ENCODE measurements around the gene MMD.

- TF ChIP-seq EZH2phosphoT487 (IDR thresholded peaks at IDR 0.05; ENCODE audit: insufficient read depth, low read depth) (no peak), EZH2 (IDR thresholded peaks at IDR 0.05; ENCODE audit: insufficient read depth, poor library complexity, severe bottlenecking) (no peak)
These were observed 13.7 kb downstream of the MMD start for GRCh38 chr17:55407641-55408566.

Measured in GM23248 (cell line).